NAMALWA (cell line): Measurements from ENCODE around the gene CCL2.

ENCODE experiments used
- DNase-seq: peaks from one replicate; pipeline ENCODE4 v3.0.0-alpha.2; 2015; ENCODE audit warnings: low spot score

CCL2 gene

GRCh38 chr17:34241062-34241461 lies 14.0 kb upstream of the CCL2 start:
- DNase-seq: no peak

GRCh38 chr17:34242587-34243363 lies 12.3 kb upstream of the CCL2 start:
- DNase-seq: peak; percentile 3

GRCh38 chr17:34243364-34244320 lies 11.4 kb upstream of the CCL2 start:
- no peak for DNase-seq

GRCh38 chr17:34245351-34245905 lies 9.7 kb upstream of the CCL2 start:
- no peak for DNase-seq

- DNase-seq: no peak
Measured at GRCh38 chr17:34246446-34246845, 8.6 kb upstream of the CCL2 start.

- DNase-seq: no peak
Measured at GRCh38 chr17:34246881-34247280, 8.2 kb upstream of the CCL2 start.

- no peak for DNase-seq
Measured at GRCh38 chr17:34248511-34249024, 6.5 kb upstream of the CCL2 start.

- no peak for DNase-seq
Measured at GRCh38 chr17:34249061-34249460, 6.0 kb upstream of the CCL2 start.

- no peak for DNase-seq
Measured at GRCh38 chr17:34249478-34249877, 5.6 kb upstream of the CCL2 start.

- DNase-seq: no peak
Measured at GRCh38 chr17:34251186-34251585, 3.9 kb upstream of the CCL2 start.

GRCh38 chr17:34252095-34252443 lies 3.0 kb upstream of the CCL2 start:
- peak; percentile 8 for DNase-seq

- DNase-seq: no peak
Measured at GRCh38 chr17:34252444-34253138, 2.5 kb upstream of the CCL2 start.

- no peak for DNase-seq
Measured at GRCh38 chr17:34253139-34253525, 2.0 kb upstream of the CCL2 start.

- no peak for DNase-seq
Measured at GRCh38 chr17:34254146-34254545, 939 bp upstream of the CCL2 start.

- no peak for DNase-seq
Measured at GRCh38 chr17:34255381-34255732, 272 bp downstream of the CCL2 start.

GRCh38 chr17:34255841-34256240 lies 756 bp downstream of the CCL2 start:
- no peak for DNase-seq

- no peak for DNase-seq
Measured at GRCh38 chr17:34257299-34257985, 2.4 kb downstream of the CCL2 start.

GRCh38 chr17:34257986-34258326 lies 2.9 kb downstream of the CCL2 start:
- DNase-seq: no peak

GRCh38 chr17:34259146-34259545 lies 4.1 kb downstream of the CCL2 start:
- no peak for DNase-seq

GRCh38 chr17:34260861-34261260 lies 5.8 kb downstream of the CCL2 start:
- DNase-seq: no peak

GRCh38 chr17:34261568-34262337 lies 6.7 kb downstream of the CCL2 start:
- no peak for DNase-seq
